NCI-H2081 treated with DMSO at 0.1 percent for 48 hours (cell line): ENCODE data around the gene SERPINE2.

Experiments
- DNase-seq: peaks from one replicate; lab custom pipeline; 2025; lab: John Stamatoyannopoulos, UW

The SERPINE2 gene

GRCh38 chr2:223973606-223974005, 65.5 kb downstream of the SERPINE2 start:
- DNase-seq, result no peak

GRCh38 chr2:223972656-223973102, 66.4 kb downstream of the SERPINE2 start:
- DNase-seq, result no peak

- DNase-seq, result no peak
These were observed 67.4 kb downstream of the SERPINE2 start for GRCh38 chr2:223971731-223972130.

GRCh38 chr2:223970343-223971128, 68.5 kb downstream of the SERPINE2 start:
- no peak for DNase-seq

GRCh38 chr2:223969856-223970255, 69.2 kb downstream of the SERPINE2 start:
- DNase-seq, result no peak

GRCh38 chr2:223969315-223969714, 69.8 kb downstream of the SERPINE2 start:
- no peak for DNase-seq

GRCh38 chr2:223967981-223968380, 71.1 kb downstream of the SERPINE2 start:
- DNase-seq, result no peak

GRCh38 chr2:223959688-223960087, 79.4 kb downstream of the SERPINE2 start:
- DNase-seq, result no peak

- DNase-seq, result peak; percentile 59
These were observed 81.8 kb downstream of the SERPINE2 start, which contains the start of gene MRPL44 for GRCh38 chr2:223957092-223957851. Gene MRPL44 (plus strand): TSS chr2:223957463. CDS start chr2:223957473, 10 bp downstream.

- no peak for DNase-seq
These were observed 82.8 kb downstream of the SERPINE2 start for GRCh38 chr2:223956300-223956699.

- DNase-seq, result no peak
These were observed 84.7 kb downstream of the SERPINE2 start for GRCh38 chr2:223954401-223954800.

GRCh38 chr2:223952280-223952968, 86.7 kb downstream of the SERPINE2 start:
- no peak for DNase-seq

- no peak for DNase-seq
These were observed 88.4 kb downstream of the SERPINE2 start for GRCh38 chr2:223950448-223951347.

GRCh38 chr2:223949241-223949840, 89.7 kb downstream of the SERPINE2 start:
- DNase-seq, result no peak

GRCh38 chr2:223947711-223948205, 91.3 kb downstream of the SERPINE2 start:
- no peak for DNase-seq

- no peak for DNase-seq
These were observed 93.3 kb downstream of the SERPINE2 start for GRCh38 chr2:223945755-223946154.

- peak; percentile 49 for DNase-seq
These were observed 94.2 kb downstream of the SERPINE2 start, which contains the start of gene WDFY1 for GRCh38 chr2:223944703-223945531. Gene WDFY1 (minus strand): TSS chr2:223945335. CDS start chr2:223945284, 51 bp downstream.

GRCh38 chr2:223944166-223944702, 94.9 kb downstream of the SERPINE2 start:
- no peak for DNase-seq

- DNase-seq, result no peak
These were observed 95.5 kb downstream of the SERPINE2 start for GRCh38 chr2:223943561-223944008.
